Upper lobe of left lung (tissue), 4 donors: ENCODE data around the gene CCL20.

Experiments
- POLR2A ChIP-seq, 4 donors: fragments of 450-650 bp; IDR thresholded peaks; one replicate each; pipeline ENCODE4 v1.5.1; 2016 to 2017; ENCODE audit warnings: antibody characterized with exemption in 4 of 4, mild to moderate bottlenecking in 2 of 4
- POLR2AphosphoS5 ChIP-seq, 2 donors: sonication (generic); formaldehyde crosslinking; IDR thresholded peaks; one replicate each; pipeline ENCODE4 v1.5.1; 2017; ENCODE audit warnings: antibody characterized with exemption in 2 of 2
- TF ChIP-seq, protein P1 (sequence below), 6 experiments: fragments of 450-650 bp in 4 of 6; fragments of 200-600 bp in 2 of 6; sonication (generic) in 2 of 6; IDR thresholded peaks; one replicate each; pipeline ENCODE4 v1.5.1; 2016 to 2019; ENCODE audit warnings: antibody characterized with exemption in 6 of 6

DNA sequence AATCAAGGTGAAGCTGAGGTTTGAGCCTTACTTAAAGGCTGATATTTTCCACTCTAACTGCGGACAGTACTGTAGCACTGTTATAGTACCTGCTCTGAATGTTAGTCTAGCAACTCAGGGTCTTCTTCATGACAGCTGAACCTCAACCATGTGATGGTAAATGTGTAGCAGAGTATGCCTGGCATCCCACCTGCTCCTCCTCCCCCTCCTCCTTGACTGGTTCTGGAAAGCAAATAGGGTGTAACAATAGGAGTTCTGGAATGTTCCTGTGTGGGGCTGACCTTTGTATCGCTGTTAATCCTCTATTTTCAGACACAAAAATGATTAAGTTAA lies 447 bp upstream of the CCL20 start:
- TF ChIP-seq POLR2A (IDR thresholded peaks at IDR 0.05) (no peak), POLR2AphosphoS5 (IDR thresholded peaks at IDR 0.05) (no peak)
- TF ChIP-seq, protein P1, sequence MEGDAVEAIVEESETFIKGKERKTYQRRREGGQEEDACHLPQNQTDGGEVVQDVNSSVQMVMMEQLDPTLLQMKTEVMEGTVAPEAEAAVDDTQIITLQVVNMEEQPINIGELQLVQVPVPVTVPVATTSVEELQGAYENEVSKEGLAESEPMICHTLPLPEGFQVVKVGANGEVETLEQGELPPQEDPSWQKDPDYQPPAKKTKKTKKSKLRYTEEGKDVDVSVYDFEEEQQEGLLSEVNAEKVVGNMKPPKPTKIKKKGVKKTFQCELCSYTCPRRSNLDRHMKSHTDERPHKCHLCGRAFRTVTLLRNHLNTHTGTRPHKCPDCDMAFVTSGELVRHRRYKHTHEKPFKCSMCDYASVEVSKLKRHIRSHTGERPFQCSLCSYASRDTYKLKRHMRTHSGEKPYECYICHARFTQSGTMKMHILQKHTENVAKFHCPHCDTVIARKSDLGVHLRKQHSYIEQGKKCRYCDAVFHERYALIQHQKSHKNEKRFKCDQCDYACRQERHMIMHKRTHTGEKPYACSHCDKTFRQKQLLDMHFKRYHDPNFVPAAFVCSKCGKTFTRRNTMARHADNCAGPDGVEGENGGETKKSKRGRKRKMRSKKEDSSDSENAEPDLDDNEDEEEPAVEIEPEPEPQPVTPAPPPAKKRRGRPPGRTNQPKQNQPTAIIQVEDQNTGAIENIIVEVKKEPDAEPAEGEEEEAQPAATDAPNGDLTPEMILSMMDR (IDR thresholded peaks at IDR 0.05) = no peak
